Liver (tissue), 9 donors: ENCODE results near the gene RNF151. TPM values are rescaled to one million over a fixed set of nuclear protein-coding genes. Genes with fewer than 3 reads are reported as not detected.

Source experiments
- DNase-seq: peaks from one replicate; pipeline ENCODE4 v3.0.0-alpha.2; 2017; ENCODE audit warnings: low spot score
- H3K27ac ChIP-seq, 2 donors: one replicate each; pipeline ENCODE4 v1.7.0; 2013; ENCODE audit warnings: inconsistent platforms in 2 of 2, low read length in 2 of 2, control low read depth in 1 of 2, low read depth in 1 of 2, mild to moderate bottlenecking in 1 of 2
- H3K27me3 ChIP-seq, 4 donors: one replicate each; pipeline versions ENCODE4 v1.6.1 to v1.7.0; 2013; ENCODE audit warnings: low read length in 3 of 4, inconsistent platforms in 1 of 4, mild to moderate bottlenecking in 1 of 4, moderate library complexity in 1 of 4; ENCODE audit not compliant: control insufficient read depth in 4 of 4, insufficient read depth in 4 of 4
- H3K36me3 ChIP-seq, 4 donors: one replicate each; pipeline versions ENCODE4 v1.6.1 to v1.7.0; 2013; ENCODE audit warnings: low read length in 3 of 4, mild to moderate bottlenecking in 3 of 4, low read depth in 1 of 4, moderate library complexity in 1 of 4; ENCODE audit not compliant: control insufficient read depth in 4 of 4, insufficient read depth in 3 of 4
- H3K4me1 ChIP-seq, 4 donors: one replicate each; pipeline versions ENCODE4 v1.6.1 to v1.7.0; 2013; ENCODE audit warnings: low read length in 3 of 4, mild to moderate bottlenecking in 3 of 4, moderate library complexity in 1 of 4; ENCODE audit not compliant: control insufficient read depth in 4 of 4, insufficient read depth in 4 of 4
- H3K4me3 ChIP-seq, 3 donors: one replicate each; pipeline versions ENCODE4 v1.6.1 to v1.7.0; 2013; ENCODE audit warnings: low read length in 3 of 3, control low read depth in 1 of 3, low read depth in 1 of 3, mild to moderate bottlenecking in 1 of 3
- H3K9ac ChIP-seq, 2 donors: one replicate each; pipeline ENCODE4 v1.7.0; 2013; ENCODE audit warnings: low read length in 2 of 2, mild to moderate bottlenecking in 2 of 2, moderate library complexity in 2 of 2, control low read depth in 1 of 2, low read depth in 1 of 2
- H3K9me3 ChIP-seq, 4 donors: one replicate each; pipeline versions ENCODE4 v1.6.1 to v1.7.0; 2013; ENCODE audit warnings: low read length in 3 of 4; ENCODE audit not compliant: control insufficient read depth in 4 of 4
- CTCF ChIP-seq: fragments of 150-350 bp; IDR thresholded peaks from 2 replicates; pipeline ENCODE4 v1.5.1; 2017; ENCODE audit warnings: improper control_type of control experiment, low read depth, low read length; ENCODE audit not compliant: missing input control
- EGR1 ChIP-seq, 2 donors: IDR thresholded peaks; 2 replicates each; pipeline ENCODE4 v1.6.1; 2016 to 2018; ENCODE audit warnings: antibody characterized with exemption in 2 of 2, low read depth in 2 of 2
- FOXA2 ChIP-seq: IDR thresholded peaks from 2 replicates; pipeline ENCODE4 v1.6.1; 2016; ENCODE audit warnings: antibody characterized with exemption
- GABPA ChIP-seq, 2 donors: IDR thresholded peaks in 1 of 2; conservative IDR thresholded peaks in 1 of 2; 2 replicates each; pipeline ENCODE4 v1.6.1; 2016; ENCODE audit warnings: antibody characterized with exemption in 2 of 2, mild to moderate bottlenecking in 1 of 2, moderate library complexity in 1 of 2
- HNF4G ChIP-seq: IDR thresholded peaks from 2 replicates; pipeline ENCODE4 v1.6.1; 2016; ENCODE audit warnings: antibody characterized with exemption
- JUND ChIP-seq, 2 donors: IDR thresholded peaks; 2 replicates each; pipeline ENCODE4 v1.6.1; 2016; ENCODE audit warnings: antibody characterized with exemption in 2 of 2
- NR2F2 ChIP-seq: IDR thresholded peaks from 2 replicates; pipeline ENCODE4 v1.6.1; 2016; ENCODE audit warnings: antibody characterized with exemption
- RAD21 ChIP-seq, 2 donors: IDR thresholded peaks; 2 replicates each; pipeline ENCODE4 v1.6.1; 2016; ENCODE audit warnings: antibody characterized with exemption in 2 of 2, mild to moderate bottlenecking in 2 of 2
- SP1 ChIP-seq: IDR thresholded peaks from 2 replicates; pipeline ENCODE4 v1.6.1; 2018; ENCODE audit warnings: antibody characterized with exemption, mild to moderate bottlenecking
- TAF1 ChIP-seq: conservative IDR thresholded peaks from 2 replicates; pipeline ENCODE4 v1.6.1; 2016; ENCODE audit warnings: antibody characterized with exemption, mild to moderate bottlenecking
- YY1 ChIP-seq: IDR thresholded peaks from 2 replicates; pipeline ENCODE4 v1.6.1; 2016; ENCODE audit warnings: antibody characterized with exemption, mild to moderate bottlenecking
- WGBS: extraction: QIAGEN DNeasy Blood & Tissue Kit; methylation state at CpG from one replicate; pipeline ENCODE4 v1.1.7; 2013; 5-methylcytosine and 5-hydroxymethylcytosine counted together
- polyA plus RNA-seq, 2 donors: library from polyadenylated mRNA; stranded (reverse) in 1 of 2; unstranded in 1 of 2; fragments of 200-250 nt in 1 of 2; fragments of >200 nt in 1 of 2; fragmentation: Nextera tagmentation in 1 of 2; extraction: Ambion mirVana in 1 of 2; gene quantifications; one replicate each; pipeline versions ENCODE4 v1.2.1 to v1.2.3, GENCODE V29; 2013 to 2015
- total RNA-seq, 2 donors: library from RNA; depleted of rRNA; stranded (reverse); fragments of >200 nt; gene quantifications; one replicate each; pipeline ENCODE4 v1.2.3, GENCODE V29; 2014
- TF ChIP-seq, protein P1 (sequence below): IDR thresholded peaks from 2 replicates; pipeline ENCODE4 v1.6.1; 2016; ENCODE audit warnings: antibody characterized with exemption
- TF ChIP-seq, protein P2 (sequence below): IDR thresholded peaks from 2 replicates; pipeline ENCODE4 v1.6.1; 2016; ENCODE audit warnings: antibody characterized with exemption
- TF ChIP-seq, protein P3 (sequence below): IDR thresholded peaks from 2 replicates; pipeline ENCODE4 v1.6.1; 2016; ENCODE audit warnings: antibody characterized with exemption, mild to moderate bottlenecking
- donor health status: healthy.
- donor health status: healthy.
- donor health status: healthy.
- donor health status: healthy.
- donor health status: healthy.

Gene RNF151
- total and polyA plus RNA-seq, 4 donors = not detected

DNA sequence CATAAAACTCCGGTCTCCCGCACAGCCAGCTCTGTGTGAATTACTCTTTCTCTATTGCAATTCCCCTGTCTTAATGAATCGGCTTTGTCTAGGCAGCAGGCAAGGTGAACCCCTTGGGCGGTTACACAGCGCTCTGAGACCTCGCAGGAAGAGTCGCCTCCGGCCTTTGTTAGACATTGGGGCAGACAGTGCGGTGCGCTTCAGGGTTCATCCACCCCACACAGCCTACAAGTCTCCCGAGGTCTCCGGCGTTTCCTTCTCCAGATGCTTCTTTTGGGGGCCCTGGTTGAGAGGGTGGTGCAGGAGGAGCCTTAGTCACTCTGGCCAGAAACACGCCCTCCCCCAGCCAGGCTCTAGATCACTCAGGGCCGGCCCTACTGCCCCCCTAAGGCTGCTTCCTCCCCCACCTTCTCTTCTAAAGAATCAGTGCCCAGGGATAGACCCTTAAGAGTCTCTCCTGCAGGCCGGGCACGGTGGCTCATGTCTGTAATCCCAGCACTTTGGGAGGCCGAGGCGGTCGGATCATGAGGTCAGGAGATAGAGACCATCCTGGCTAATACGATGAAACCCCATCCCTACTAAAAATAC lies 21.9 kb upstream of the RNF151 start (continued):
- no peak for TF ChIP-seq GABPA (IDR thresholded peaks at IDR 0.05 in 1 of 2, conservative IDR thresholded peaks at IDR 0.05 in 1 of 2)

DNA sequence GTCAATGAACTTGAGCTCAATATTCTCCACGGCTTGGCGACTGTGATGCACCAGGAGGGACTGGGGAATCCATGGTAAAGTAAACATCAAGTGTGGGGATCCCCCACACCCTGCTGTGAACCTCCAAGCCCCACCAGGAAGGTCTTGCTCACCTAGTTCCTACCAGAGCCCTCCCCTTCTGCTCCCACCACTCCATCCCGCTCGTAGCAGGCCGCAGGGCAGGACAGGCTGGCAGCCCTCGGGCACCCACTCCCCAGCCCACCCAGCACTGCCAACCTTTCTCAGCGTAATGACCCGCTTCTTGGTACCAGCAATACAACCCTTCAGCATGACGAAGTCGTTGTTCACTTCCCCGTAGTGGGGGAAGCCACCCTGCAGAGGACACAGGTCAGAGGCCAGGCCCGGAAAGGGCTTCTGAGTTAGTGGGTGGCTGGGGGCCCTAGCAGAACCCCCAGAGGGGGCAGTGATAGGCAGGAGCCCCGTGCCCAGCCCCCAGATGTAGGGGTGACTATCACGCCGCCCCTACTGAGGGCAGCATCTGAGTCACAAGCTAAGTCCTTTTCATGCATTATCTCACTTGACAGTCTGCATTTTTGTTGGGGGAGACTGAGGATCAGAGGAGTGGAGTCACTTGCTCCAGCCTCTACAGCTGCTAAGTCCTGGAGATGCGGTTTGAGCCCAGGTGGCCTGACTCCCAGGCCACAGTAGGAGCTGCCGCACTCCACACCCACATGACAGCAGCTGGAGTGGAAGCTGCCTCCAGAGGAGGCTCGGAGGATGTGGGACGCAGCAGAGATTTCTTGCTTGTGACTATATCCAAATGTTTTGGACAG lies 20.9 kb upstream of the RNF151 start:
- TF ChIP-seq, protein P1, sequence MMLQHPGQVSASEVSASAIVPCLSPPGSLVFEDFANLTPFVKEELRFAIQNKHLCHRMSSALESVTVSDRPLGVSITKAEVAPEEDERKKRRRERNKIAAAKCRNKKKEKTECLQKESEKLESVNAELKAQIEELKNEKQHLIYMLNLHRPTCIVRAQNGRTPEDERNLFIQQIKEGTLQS = no peak
- TF ChIP-seq JUND (IDR thresholded peaks at IDR 0.05) (no peak), HNF4G (no peak), CTCF (no peak), RAD21 (IDR thresholded peaks at IDR 0.05) (no peak), TAF1 (no peak), NR2F2 (no peak), GABPA (IDR thresholded peaks at IDR 0.05 in 1 of 2, conservative IDR thresholded peaks at IDR 0.05 in 1 of 2) (no peak), FOXA2 (no peak), EGR1 (IDR thresholded peaks at IDR 0.05; ENCODE audit: low read depth in 2 of 2) (no peak), YY1 (no peak), SP1 (no peak)
- TF ChIP-seq, protein P2, sequence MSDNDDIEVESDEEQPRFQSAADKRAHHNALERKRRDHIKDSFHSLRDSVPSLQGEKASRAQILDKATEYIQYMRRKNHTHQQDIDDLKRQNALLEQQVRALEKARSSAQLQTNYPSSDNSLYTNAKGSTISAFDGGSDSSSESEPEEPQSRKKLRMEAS = no peak
- TF ChIP-seq, protein P3, sequence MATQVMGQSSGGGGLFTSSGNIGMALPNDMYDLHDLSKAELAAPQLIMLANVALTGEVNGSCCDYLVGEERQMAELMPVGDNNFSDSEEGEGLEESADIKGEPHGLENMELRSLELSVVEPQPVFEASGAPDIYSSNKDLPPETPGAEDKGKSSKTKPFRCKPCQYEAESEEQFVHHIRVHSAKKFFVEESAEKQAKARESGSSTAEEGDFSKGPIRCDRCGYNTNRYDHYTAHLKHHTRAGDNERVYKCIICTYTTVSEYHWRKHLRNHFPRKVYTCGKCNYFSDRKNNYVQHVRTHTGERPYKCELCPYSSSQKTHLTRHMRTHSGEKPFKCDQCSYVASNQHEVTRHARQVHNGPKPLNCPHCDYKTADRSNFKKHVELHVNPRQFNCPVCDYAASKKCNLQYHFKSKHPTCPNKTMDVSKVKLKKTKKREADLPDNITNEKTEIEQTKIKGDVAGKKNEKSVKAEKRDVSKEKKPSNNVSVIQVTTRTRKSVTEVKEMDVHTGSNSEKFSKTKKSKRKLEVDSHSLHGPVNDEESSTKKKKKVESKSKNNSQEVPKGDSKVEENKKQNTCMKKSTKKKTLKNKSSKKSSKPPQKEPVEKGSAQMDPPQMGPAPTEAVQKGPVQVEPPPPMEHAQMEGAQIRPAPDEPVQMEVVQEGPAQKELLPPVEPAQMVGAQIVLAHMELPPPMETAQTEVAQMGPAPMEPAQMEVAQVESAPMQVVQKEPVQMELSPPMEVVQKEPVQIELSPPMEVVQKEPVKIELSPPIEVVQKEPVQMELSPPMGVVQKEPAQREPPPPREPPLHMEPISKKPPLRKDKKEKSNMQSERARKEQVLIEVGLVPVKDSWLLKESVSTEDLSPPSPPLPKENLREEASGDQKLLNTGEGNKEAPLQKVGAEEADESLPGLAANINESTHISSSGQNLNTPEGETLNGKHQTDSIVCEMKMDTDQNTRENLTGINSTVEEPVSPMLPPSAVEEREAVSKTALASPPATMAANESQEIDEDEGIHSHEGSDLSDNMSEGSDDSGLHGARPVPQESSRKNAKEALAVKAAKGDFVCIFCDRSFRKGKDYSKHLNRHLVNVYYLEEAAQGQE = no peak
- Histone ChIP-seq H3K9ac (no peak overlapping the region), H3K4me1 (peaks cover 0 to 25% (median 13%) of the 10 kb centered on the region in 4 donors), H3K4me3 (no peak overlapping the region), H3K36me3 (no peaks in the 10 kb centered on the region), H3K9me3 (no peaks in the 10 kb centered on the region), H3K27me3 (no peaks in the 10 kb centered on the region), H3K27ac (no peak overlapping the region)
- DNase-seq = no peak
- 93% methylated on average over 19 of the region's 19 CpGs for WGBS
